Measurements from ENCODE around the gene TNFSF11. TPM values are rescaled to one million over a fixed set of nuclear protein-coding genes. Genes with fewer than 3 reads are reported as not detected.

TNFSF11 gene
- total RNA-seq, 1 donor from 2014 or later = not detected

DNA sequence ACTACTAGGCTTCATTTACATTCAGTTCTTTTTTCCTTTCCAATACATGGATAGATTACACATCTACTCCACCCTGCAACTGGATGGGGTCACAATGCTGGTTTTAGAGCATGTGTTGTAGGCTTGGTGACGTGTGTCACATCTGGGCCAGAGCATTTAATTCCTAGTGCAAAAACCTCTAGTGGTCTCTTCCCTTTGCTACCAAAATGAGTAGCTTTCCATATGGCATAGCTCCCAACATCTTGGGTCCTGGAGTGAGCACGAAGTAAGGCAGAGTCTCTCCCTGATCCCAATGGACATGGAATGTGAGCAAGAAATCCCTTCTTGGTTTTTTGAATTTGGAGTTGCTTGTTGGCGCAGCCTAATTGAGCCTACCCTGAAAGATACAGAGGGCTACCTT lies 51.7 kb downstream of the TNFSF11 start:
- no peak for DNase-seq (ENCODE audit: low spot score in 2 of 2)
- H3K27me3 ChIP-seq = no peaks in the 10 kb centered on the region

DNA sequence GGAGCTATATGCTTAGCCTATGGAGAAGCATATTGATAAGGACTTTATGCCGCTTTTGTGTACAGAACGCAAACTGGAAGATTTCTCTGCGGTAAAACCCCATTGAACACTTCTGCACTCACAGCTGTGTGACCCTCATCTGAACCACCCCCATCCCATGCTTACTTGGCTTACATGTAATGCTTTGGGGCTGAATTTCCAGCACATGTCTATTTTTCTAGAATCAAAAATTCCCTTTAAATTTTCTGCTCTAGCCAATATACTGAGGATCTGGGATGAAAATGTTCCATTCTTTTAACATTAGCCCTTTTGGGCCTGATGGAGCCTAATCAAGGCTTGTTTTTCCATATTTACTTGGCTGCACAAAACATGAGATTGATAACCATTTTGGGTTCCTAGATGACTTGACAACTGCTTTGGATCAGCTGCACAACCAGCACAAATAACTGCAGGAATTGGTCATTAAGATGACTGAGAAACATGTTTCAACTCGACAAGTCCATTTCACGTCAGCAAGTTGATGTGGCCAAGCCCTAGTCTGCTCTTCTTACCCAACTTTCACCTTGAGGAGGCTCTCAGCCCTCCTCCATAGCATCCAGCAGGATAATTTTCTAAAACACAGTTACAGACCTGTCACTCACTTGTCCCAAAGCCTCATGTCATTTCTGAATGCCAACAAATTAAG lies 52.4 kb downstream of the TNFSF11 start:
- Histone ChIP-seq H3K27ac (no peak overlapping the region), H3K36me3 (no peaks in the 10 kb centered on the region), H3K9me3 (no peaks in the 10 kb centered on the region), H3K4me1 (no peaks in the 10 kb centered on the region), H3K4me3 (no peak overlapping the region), H3K27me3 (no peaks in the 10 kb centered on the region)
- TF ChIP-seq, protein P1, sequence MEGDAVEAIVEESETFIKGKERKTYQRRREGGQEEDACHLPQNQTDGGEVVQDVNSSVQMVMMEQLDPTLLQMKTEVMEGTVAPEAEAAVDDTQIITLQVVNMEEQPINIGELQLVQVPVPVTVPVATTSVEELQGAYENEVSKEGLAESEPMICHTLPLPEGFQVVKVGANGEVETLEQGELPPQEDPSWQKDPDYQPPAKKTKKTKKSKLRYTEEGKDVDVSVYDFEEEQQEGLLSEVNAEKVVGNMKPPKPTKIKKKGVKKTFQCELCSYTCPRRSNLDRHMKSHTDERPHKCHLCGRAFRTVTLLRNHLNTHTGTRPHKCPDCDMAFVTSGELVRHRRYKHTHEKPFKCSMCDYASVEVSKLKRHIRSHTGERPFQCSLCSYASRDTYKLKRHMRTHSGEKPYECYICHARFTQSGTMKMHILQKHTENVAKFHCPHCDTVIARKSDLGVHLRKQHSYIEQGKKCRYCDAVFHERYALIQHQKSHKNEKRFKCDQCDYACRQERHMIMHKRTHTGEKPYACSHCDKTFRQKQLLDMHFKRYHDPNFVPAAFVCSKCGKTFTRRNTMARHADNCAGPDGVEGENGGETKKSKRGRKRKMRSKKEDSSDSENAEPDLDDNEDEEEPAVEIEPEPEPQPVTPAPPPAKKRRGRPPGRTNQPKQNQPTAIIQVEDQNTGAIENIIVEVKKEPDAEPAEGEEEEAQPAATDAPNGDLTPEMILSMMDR (IDR thresholded peaks at IDR 0.05) = no peak
- intact Hi-C loops (cut with DNase I) = no loop called here
- DNase-seq (ENCODE audit: low spot score in 2 of 2) = no peak

More for the DNA sequence above, 51.7 kb downstream of the TNFSF11 start:
- intact Hi-C loops (cut with DNase I) = no loop called here
- TF ChIP-seq, protein P1 (IDR thresholded peaks at IDR 0.05) = no peak
- no peak overlapping the region for H3K4me3 ChIP-seq
- no peaks in the 10 kb centered on the region for H3K4me1 ChIP-seq
- H3K27ac ChIP-seq = no peak overlapping the region
- no peaks in the 10 kb centered on the region for H3K9me3 ChIP-seq
- no peaks in the 10 kb centered on the region for H3K36me3 ChIP-seq

DNA sequence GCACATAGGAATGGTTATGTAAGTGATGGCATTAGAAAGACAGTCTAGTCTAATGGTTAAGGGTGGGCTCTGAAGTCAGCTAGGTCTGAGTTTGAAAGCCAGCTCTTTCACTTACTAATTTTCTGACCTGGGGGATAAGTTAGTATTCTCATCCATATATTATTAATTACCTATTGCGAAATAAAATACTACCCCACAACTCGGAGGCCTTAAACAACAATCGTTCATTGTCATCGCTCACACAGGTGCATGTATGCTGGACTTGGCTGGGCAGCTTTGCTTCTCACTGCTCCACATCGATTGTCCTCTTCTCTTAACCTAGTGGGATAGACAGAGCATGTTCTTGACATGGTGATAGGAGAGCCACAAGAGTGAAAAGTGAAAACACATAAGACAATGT lies 54.7 kb downstream of the TNFSF11 start:
- H3K4me3 ChIP-seq = no peak overlapping the region
- H3K9me3 ChIP-seq = no peaks in the 10 kb centered on the region
- no peaks in the 10 kb centered on the region for H3K4me1 ChIP-seq
- no peak overlapping the region for H3K27ac ChIP-seq
- intact Hi-C loops (cut with DNase I) = no loop called here
- no peaks in the 10 kb centered on the region for H3K36me3 ChIP-seq
- TF ChIP-seq, protein P1 (IDR thresholded peaks at IDR 0.05) = no peak
- H3K27me3 ChIP-seq = no peaks in the 10 kb centered on the region
- no peak for DNase-seq (ENCODE audit: low spot score in 2 of 2)

DNA sequence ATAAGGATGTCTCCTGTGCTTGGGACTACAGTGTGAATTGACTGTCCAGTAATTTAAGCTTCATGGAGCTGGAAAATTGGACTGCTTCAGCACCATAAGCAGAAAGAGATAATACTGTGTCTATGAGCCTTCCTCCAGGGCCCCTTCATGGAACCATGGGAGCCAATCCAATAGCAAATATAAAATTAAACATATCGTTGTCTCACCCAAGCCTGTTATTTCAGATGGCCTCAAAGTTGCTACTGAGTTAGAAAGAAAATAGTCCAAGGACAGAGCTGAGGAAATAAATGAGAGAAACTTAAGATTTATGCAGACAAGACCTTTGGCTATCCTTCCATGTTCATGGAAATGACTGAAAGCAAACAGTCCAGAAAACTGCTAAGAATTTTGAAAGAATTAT lies 57.2 kb downstream of the TNFSF11 start:
- no peaks in the 10 kb centered on the region for H3K27me3 ChIP-seq
- H3K4me3 ChIP-seq = no peak overlapping the region
- H3K4me1 ChIP-seq = no peaks in the 10 kb centered on the region
- H3K27ac ChIP-seq = no peak overlapping the region
- intact Hi-C loops (cut with DNase I) = no loop called here
- TF ChIP-seq, protein P1 (IDR thresholded peaks at IDR 0.05) = no peak
- DNase-seq (ENCODE audit: low spot score in 2 of 2) = no peak
- H3K9me3 ChIP-seq = no peaks in the 10 kb centered on the region
- H3K36me3 ChIP-seq = no peaks in the 10 kb centered on the region

DNA sequence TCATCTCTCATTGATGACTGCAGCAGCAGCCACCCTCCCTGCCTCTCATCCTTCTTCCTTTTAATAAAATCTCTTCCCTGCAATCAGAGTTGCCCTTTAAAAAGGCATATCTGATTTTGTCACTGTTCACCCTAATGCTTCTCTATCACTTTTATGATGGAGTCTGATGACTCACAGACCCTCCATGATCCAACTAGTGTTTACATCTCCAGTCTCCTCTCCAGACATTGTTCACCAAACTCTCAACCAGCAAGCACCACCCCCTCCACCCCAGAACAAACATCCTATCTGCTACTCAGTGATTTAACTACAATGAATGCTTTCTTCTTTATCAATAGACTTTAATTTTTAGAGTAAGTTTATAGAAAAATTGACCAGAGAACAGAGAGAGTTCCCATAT lies 59.5 kb downstream of the TNFSF11 start:
- H3K4me1 ChIP-seq = no peaks in the 10 kb centered on the region
- TF ChIP-seq, protein P1 (IDR thresholded peaks at IDR 0.05) = no peak
- H3K9me3 ChIP-seq = no peaks in the 10 kb centered on the region
- no peak overlapping the region for H3K27ac ChIP-seq
- no peaks in the 10 kb centered on the region for H3K27me3 ChIP-seq
- H3K36me3 ChIP-seq = no peaks in the 10 kb centered on the region
- intact Hi-C loops (cut with DNase I) = no loop called here
- no peak for DNase-seq (ENCODE audit: low spot score in 2 of 2)
- H3K4me3 ChIP-seq = no peak overlapping the region

DNA sequence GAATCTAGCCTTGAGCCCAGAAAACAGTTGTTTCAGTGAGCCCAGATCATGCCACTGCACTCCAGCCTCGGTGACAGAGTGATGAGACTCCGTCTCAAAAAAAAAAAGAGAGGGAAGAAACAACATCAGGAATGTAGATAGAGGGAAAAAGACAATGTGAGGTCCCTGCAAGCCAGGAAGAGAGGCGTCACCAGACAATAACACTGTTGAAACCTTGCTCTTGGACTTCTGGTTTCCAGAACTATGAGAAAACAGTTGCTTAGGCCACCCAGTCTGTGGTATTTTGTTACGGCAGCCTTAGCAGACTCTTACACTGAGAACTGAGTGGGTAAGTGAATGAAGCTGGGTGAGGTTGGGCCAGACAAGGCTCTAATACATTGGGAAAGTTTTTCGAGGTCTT lies 64.1 kb downstream of the TNFSF11 start:
- no peaks in the 10 kb centered on the region for H3K27me3 ChIP-seq
- no peak overlapping the region for H3K4me3 ChIP-seq
- H3K9me3 ChIP-seq = no peaks in the 10 kb centered on the region
- DNase-seq (ENCODE audit: low spot score in 2 of 2) = no peak
- no peaks in the 10 kb centered on the region for H3K4me1 ChIP-seq
- TF ChIP-seq, protein P1 (IDR thresholded peaks at IDR 0.05) = no peak
- H3K36me3 ChIP-seq = no peaks in the 10 kb centered on the region
- H3K27ac ChIP-seq = no peak overlapping the region
- intact Hi-C loops (cut with DNase I) = no loop called here
